ENCODE data around the gene GTPBP8. TPM values are rescaled to one million over a fixed set of nuclear protein-coding genes. Genes with fewer than 3 reads are reported as not detected.

The GTPBP8 gene
- total and polyA plus RNA-seq, 2 donors (not counting 1 experiment from before 2014, with no cell fraction given): 25.2 to 31.4 TPM

GRCh38 chr3:113005611-113006010 is 14.8 kb downstream of the GTPBP8 start:
- no peak overlapping the region for H2AFZ ChIP-seq (ENCODE audit: low read length)
- H3K4me3 ChIP-seq (replicated peaks in 1 of 4; ENCODE audit: control extremely low read depth in 1 of 4, insufficient read depth in 1 of 4, low read depth in 3 of 4, low read length in 4 of 4): no peak overlapping the region
- TF ChIP-seq EZH2 (IDR thresholded peaks at IDR 0.05; ENCODE audit: low read length, missing control alignments) (no peak), CTCF (conservative IDR thresholded peaks at IDR 0.05 in 1 of 2, IDR thresholded peaks at IDR 0.05 in 1 of 2; ENCODE audit: low read depth in 1 of 2, low read length in 2 of 2) (no peak)
- H3K4me1 ChIP-seq (ENCODE audit: control insufficient read depth, extremely low read depth, insufficient read depth, low read length): no peaks in the 10 kb centered on the region
- no peak overlapping the region for H3K27ac ChIP-seq (ENCODE audit: insufficient read depth, low read length)
- H3K36me3 ChIP-seq (ENCODE audit: control insufficient read depth, insufficient read depth, low read length): peaks cover 5% of the 10 kb centered on the region
- no peaks in the 10 kb centered on the region for H3K27me3 ChIP-seq (ENCODE audit: control insufficient read depth, insufficient read depth, low read length)
- no peak overlapping the region for H3K4me2 ChIP-seq (ENCODE audit: extremely low read depth, insufficient read depth, low read length)
- H3K79me2 ChIP-seq (ENCODE audit: control insufficient read depth, insufficient read depth, low read length): peaks cover 6% of the 10 kb centered on the region
- H3K9ac ChIP-seq (ENCODE audit: insufficient read depth, low read length): no peak overlapping the region
- H4K20me1 ChIP-seq (ENCODE audit: control insufficient read depth, extremely low read depth, insufficient read depth, low read length): no peaks in the 10 kb centered on the region
- no peaks in the 10 kb centered on the region for H3K9me3 ChIP-seq (ENCODE audit: control insufficient read depth, insufficient read depth, low read depth, low read length)
- DNase-seq (ENCODE audit: low read depth in 2 of 2): no peak

- peaks cover 6% of the 10 kb centered on the region for H3K79me2 ChIP-seq (ENCODE audit: control insufficient read depth, insufficient read depth, low read length)
- no peak for TF ChIP-seq CTCF (conservative IDR thresholded peaks at IDR 0.05 in 1 of 2, IDR thresholded peaks at IDR 0.05 in 1 of 2; ENCODE audit: low read depth in 1 of 2, low read length in 2 of 2)
- no peak for TF ChIP-seq EZH2 (IDR thresholded peaks at IDR 0.05; ENCODE audit: low read length, missing control alignments)
Observed at GRCh38 chr3:113006359-113007056, 15.7 kb downstream of the GTPBP8 start.

GRCh38 chr3:113008117-113008516 is 17.3 kb downstream of the GTPBP8 start:
- Histone ChIP-seq H3K79me2 (ENCODE audit: control insufficient read depth, insufficient read depth, low read length) (peaks cover 6% of the 10 kb centered on the region), H3K4me1 (ENCODE audit: control insufficient read depth, extremely low read depth, insufficient read depth, low read length) (no peaks in the 10 kb centered on the region), H3K27ac (ENCODE audit: insufficient read depth, low read length) (no peak overlapping the region), H2AFZ (ENCODE audit: low read length) (no peak overlapping the region), H4K20me1 (ENCODE audit: control insufficient read depth, extremely low read depth, insufficient read depth, low read length) (no peaks in the 10 kb centered on the region), H3K27me3 (ENCODE audit: control insufficient read depth, insufficient read depth, low read length) (no peaks in the 10 kb centered on the region), H3K4me3 (replicated peaks in 1 of 4; ENCODE audit: control extremely low read depth in 1 of 4, insufficient read depth in 1 of 4, low read depth in 3 of 4, low read length in 4 of 4) (no peak overlapping the region), H3K4me2 (ENCODE audit: extremely low read depth, insufficient read depth, low read length) (no peak overlapping the region), H3K9me3 (ENCODE audit: control insufficient read depth, insufficient read depth, low read depth, low read length) (no peaks in the 10 kb centered on the region), H3K36me3 (ENCODE audit: control insufficient read depth, insufficient read depth, low read length) (peaks cover 5% of the 10 kb centered on the region), H3K9ac (ENCODE audit: insufficient read depth, low read length) (no peak overlapping the region)
- TF ChIP-seq EZH2 (IDR thresholded peaks at IDR 0.05; ENCODE audit: low read length, missing control alignments) (no peak), CTCF (conservative IDR thresholded peaks at IDR 0.05 in 1 of 2, IDR thresholded peaks at IDR 0.05 in 1 of 2; ENCODE audit: low read depth in 1 of 2, low read length in 2 of 2) (no peak)
- peak in 1 of 2 donors; percentile 26 for DNase-seq (ENCODE audit: low read depth in 2 of 2)

More at GRCh38 chr3:113006359-113007056, 15.7 kb downstream of the GTPBP8 start:
- Histone ChIP-seq H3K4me3 (replicated peaks in 1 of 4; ENCODE audit: control extremely low read depth in 1 of 4, insufficient read depth in 1 of 4, low read depth in 3 of 4, low read length in 4 of 4) (no peak overlapping the region), H3K4me2 (ENCODE audit: extremely low read depth, insufficient read depth, low read length) (no peak overlapping the region), H3K9ac (ENCODE audit: insufficient read depth, low read length) (no peak overlapping the region), H2AFZ (ENCODE audit: low read length) (no peak overlapping the region), H3K4me1 (ENCODE audit: control insufficient read depth, extremely low read depth, insufficient read depth, low read length) (no peaks in the 10 kb centered on the region), H3K27me3 (ENCODE audit: control insufficient read depth, insufficient read depth, low read length) (no peaks in the 10 kb centered on the region), H3K9me3 (ENCODE audit: control insufficient read depth, insufficient read depth, low read depth, low read length) (no peaks in the 10 kb centered on the region), H3K27ac (ENCODE audit: insufficient read depth, low read length) (no peak overlapping the region), H4K20me1 (ENCODE audit: control insufficient read depth, extremely low read depth, insufficient read depth, low read length) (no peaks in the 10 kb centered on the region), H3K36me3 (ENCODE audit: control insufficient read depth, insufficient read depth, low read length) (peaks cover 5% of the 10 kb centered on the region)
- no peak for DNase-seq (ENCODE audit: low read depth in 2 of 2)

Data from fibroblast of lung (primary cell).